ENCODE results near the gene PAK6. TPM values are rescaled to one million over a fixed set of nuclear protein-coding genes. Genes with fewer than 3 reads are reported as not detected.

PAK6 gene
- total RNA-seq, result 0.27 and 0.78 TPM in 2 replicates

- H3K36me3 Mint-ChIP-seq (ENCODE audit: low read depth), result no peaks in the 10 kb centered on the region
- H3K4me3 Mint-ChIP-seq (ENCODE audit: low read depth), result no peak within 1 kb of the TSS
- H3K27ac Mint-ChIP-seq, result no peak within 1 kb of the TSS
- H3K9me3 Mint-ChIP-seq, result no peaks in the 10 kb centered on the region
- intact Hi-C loops (cut with micrococcal nuclease), result no loop called here
- H3K4me1 Mint-ChIP-seq (ENCODE audit: low read depth), result peaks cover 3% of the 10 kb centered on the region
- peaks cover 24% of the 10 kb centered on the region for H3K27me3 Mint-ChIP-seq (ENCODE audit: low read depth)
- no peak for DNase-seq (ENCODE audit: low spot score)
Observed at GRCh38 chr15:40238532-40239403, at the start of gene PAK6. PAK6 (plus strand) TSS chr15:40239063; CDS start chr15:40264786, 25,723 bp downstream.

GRCh38 chr15:40190591-40190990, 48.3 kb upstream of the PAK6 start:
- Mint-ChIP-seq H3K36me3 (ENCODE audit: low read depth) (peaks cover 61% of the 10 kb centered on the region), H3K9me3 (no peaks in the 10 kb centered on the region), H3K27me3 (ENCODE audit: low read depth) (no peaks in the 10 kb centered on the region), H3K4me3 (ENCODE audit: low read depth) (no peak overlapping the region), H3K4me1 (ENCODE audit: low read depth) (peaks cover 8% of the 10 kb centered on the region), H3K27ac (no peak overlapping the region)
- intact Hi-C loops (cut with micrococcal nuclease), result no loop called here
- DNase-seq (ENCODE audit: low spot score), result no peak

GRCh38 chr15:40192942-40193341, 45.9 kb upstream of the PAK6 start:
- no peaks in the 10 kb centered on the region for H3K27me3 Mint-ChIP-seq (ENCODE audit: low read depth)
- no peak overlapping the region for H3K4me3 Mint-ChIP-seq (ENCODE audit: low read depth)
- H3K27ac Mint-ChIP-seq, result no peak overlapping the region
- intact Hi-C loops (cut with micrococcal nuclease), result no loop called here
- H3K4me1 Mint-ChIP-seq (ENCODE audit: low read depth), result peaks cover 29% of the 10 kb centered on the region
- H3K9me3 Mint-ChIP-seq, result no peaks in the 10 kb centered on the region
- DNase-seq (ENCODE audit: low spot score), result no peak
- peaks cover 76% of the 10 kb centered on the region for H3K36me3 Mint-ChIP-seq (ENCODE audit: low read depth)

- Mint-ChIP-seq H3K9me3 (no peaks in the 10 kb centered on the region), H3K27me3 (ENCODE audit: low read depth) (no peaks in the 10 kb centered on the region), H3K27ac (peak overlapping the region; percentile 73), H3K4me1 (ENCODE audit: low read depth) (peaks cover 30% of the 10 kb centered on the region), H3K36me3 (ENCODE audit: low read depth) (peaks cover 65% of the 10 kb centered on the region), H3K4me3 (ENCODE audit: low read depth) (no peak overlapping the region)
- no peak for DNase-seq (ENCODE audit: low spot score)
- intact Hi-C loops (cut with micrococcal nuclease), result no loop called here
Observed at GRCh38 chr15:40197434-40197833, 41.4 kb upstream of the PAK6 start.

- H3K27ac Mint-ChIP-seq, result peak overlapping the region; percentile 1
- intact Hi-C loops (cut with micrococcal nuclease), result no loop called here
- no peaks in the 10 kb centered on the region for H3K27me3 Mint-ChIP-seq (ENCODE audit: low read depth)
- DNase-seq (ENCODE audit: low spot score), result no peak
- no peaks in the 10 kb centered on the region for H3K9me3 Mint-ChIP-seq
- no peak overlapping the region for H3K4me3 Mint-ChIP-seq (ENCODE audit: low read depth)
- H3K4me1 Mint-ChIP-seq (ENCODE audit: low read depth), result peaks cover 28% of the 10 kb centered on the region
- H3K36me3 Mint-ChIP-seq (ENCODE audit: low read depth), result peaks cover 69% of the 10 kb centered on the region
Observed at GRCh38 chr15:40198355-40199085, 40.3 kb upstream of the PAK6 start.

- DNase-seq (ENCODE audit: low spot score), result no peak
- Mint-ChIP-seq H3K4me3 (ENCODE audit: low read depth) (no peak overlapping the region), H3K27ac (no peak overlapping the region), H3K4me1 (ENCODE audit: low read depth) (peaks cover 1% of the 10 kb centered on the region), H3K36me3 (ENCODE audit: low read depth) (peaks cover 58% of the 10 kb centered on the region), H3K27me3 (ENCODE audit: low read depth) (no peaks in the 10 kb centered on the region), H3K9me3 (no peaks in the 10 kb centered on the region)
- intact Hi-C loops (cut with micrococcal nuclease), result no loop called here
Observed at GRCh38 chr15:40204100-40204499, 34.8 kb upstream of the PAK6 start.

- H3K4me3 Mint-ChIP-seq (ENCODE audit: low read depth), result no peak overlapping the region
- no peak overlapping the region for H3K27ac Mint-ChIP-seq
- no peaks in the 10 kb centered on the region for H3K9me3 Mint-ChIP-seq
- intact Hi-C loops (cut with micrococcal nuclease), result loop anchor here (1.0 kb wide), 1 partner anchor 57 kb away; no protein-coding TSS in a partner anchor
- DNase-seq (ENCODE audit: low spot score), result peak; percentile 28
- no peaks in the 10 kb centered on the region for H3K27me3 Mint-ChIP-seq (ENCODE audit: low read depth)
- H3K36me3 Mint-ChIP-seq (ENCODE audit: low read depth), result peaks cover 55% of the 10 kb centered on the region
- H3K4me1 Mint-ChIP-seq (ENCODE audit: low read depth), result no peaks in the 10 kb centered on the region
Observed at GRCh38 chr15:40217166-40217824, 21.6 kb upstream of the PAK6 start.

GRCh38 chr15:40219801-40220200, 19.1 kb upstream of the PAK6 start:
- H3K36me3 Mint-ChIP-seq (ENCODE audit: low read depth), result peaks cover 55% of the 10 kb centered on the region
- DNase-seq (ENCODE audit: low spot score), result no peak
- intact Hi-C loops (cut with micrococcal nuclease), result no loop called here
- H3K27ac Mint-ChIP-seq, result no peak overlapping the region
- H3K9me3 Mint-ChIP-seq, result no peaks in the 10 kb centered on the region
- peaks cover 2% of the 10 kb centered on the region for H3K4me1 Mint-ChIP-seq (ENCODE audit: low read depth)
- H3K27me3 Mint-ChIP-seq (ENCODE audit: low read depth), result no peaks in the 10 kb centered on the region
- no peak overlapping the region for H3K4me3 Mint-ChIP-seq (ENCODE audit: low read depth)

GRCh38 chr15:40222131-40222530, 16.7 kb upstream of the PAK6 start:
- H3K36me3 Mint-ChIP-seq (ENCODE audit: low read depth), result peaks cover 59% of the 10 kb centered on the region
- H3K9me3 Mint-ChIP-seq, result no peaks in the 10 kb centered on the region
- H3K4me3 Mint-ChIP-seq (ENCODE audit: low read depth), result no peak overlapping the region
- peaks cover 16% of the 10 kb centered on the region for H3K4me1 Mint-ChIP-seq (ENCODE audit: low read depth)
- DNase-seq (ENCODE audit: low spot score), result no peak
- no peaks in the 10 kb centered on the region for H3K27me3 Mint-ChIP-seq (ENCODE audit: low read depth)
- intact Hi-C loops (cut with micrococcal nuclease), result no loop called here
- no peak overlapping the region for H3K27ac Mint-ChIP-seq

GRCh38 chr15:40226736-40227135, 12.1 kb upstream of the PAK6 start:
- Mint-ChIP-seq H3K27ac (no peak overlapping the region), H3K36me3 (ENCODE audit: low read depth) (peaks cover 37% of the 10 kb centered on the region), H3K9me3 (no peaks in the 10 kb centered on the region), H3K4me1 (ENCODE audit: low read depth) (peaks cover 16% of the 10 kb centered on the region), H3K27me3 (ENCODE audit: low read depth) (no peaks in the 10 kb centered on the region), H3K4me3 (ENCODE audit: low read depth) (no peak overlapping the region)
- no peak for DNase-seq (ENCODE audit: low spot score)
- intact Hi-C loops (cut with micrococcal nuclease), result no loop called here

- H3K9me3 Mint-ChIP-seq, result no peaks in the 10 kb centered on the region
- intact Hi-C loops (cut with micrococcal nuclease), result no loop called here
- H3K36me3 Mint-ChIP-seq (ENCODE audit: low read depth), result peaks cover 27% of the 10 kb centered on the region
- no peaks in the 10 kb centered on the region for H3K27me3 Mint-ChIP-seq (ENCODE audit: low read depth)
- H3K27ac Mint-ChIP-seq, result no peak overlapping the region
- H3K4me1 Mint-ChIP-seq (ENCODE audit: low read depth), result peaks cover 16% of the 10 kb centered on the region
- no peak for DNase-seq (ENCODE audit: low spot score)
- H3K4me3 Mint-ChIP-seq (ENCODE audit: low read depth), result no peak overlapping the region
Observed at GRCh38 chr15:40229316-40229715, 9.5 kb upstream of the PAK6 start.

- Mint-ChIP-seq H3K9me3 (no peaks in the 10 kb centered on the region), H3K4me3 (ENCODE audit: low read depth) (no peak overlapping the region), H3K4me1 (ENCODE audit: low read depth) (peaks cover 12% of the 10 kb centered on the region), H3K27ac (no peak overlapping the region), H3K36me3 (ENCODE audit: low read depth) (peaks cover 22% of the 10 kb centered on the region), H3K27me3 (ENCODE audit: low read depth) (no peaks in the 10 kb centered on the region)
- intact Hi-C loops (cut with micrococcal nuclease), result no loop called here
- no peak for DNase-seq (ENCODE audit: low spot score)
Observed at GRCh38 chr15:40229956-40230355, 8.9 kb upstream of the PAK6 start.
